ENCODE results near the gene PRKCH. TPM values are rescaled to one million over a fixed set of nuclear protein-coding genes. Genes with fewer than 3 reads are reported as not detected.

Gene PRKCH
- total RNA-seq, 1 donor from 2014 or later: 9.0 TPM

- Mint-ChIP-seq H3K36me3 (no peaks in the 10 kb centered on the region), H3K9me3 (no peaks in the 10 kb centered on the region), H3K4me1 (peaks cover 23% of the 10 kb centered on the region), H3K27me3 (ENCODE audit: low read depth) (no peaks in the 10 kb centered on the region), H3K4me3 (no peak overlapping the region), H3K27ac (peak overlapping the region; percentile 97)
- no peak for TF ChIP-seq CTCF (IDR thresholded peaks at IDR 0.05; ENCODE audit: unreplicated experiment)
- no peak for DNase-seq (ENCODE audit: low spot score in 2 of 2, unreplicated experiment in 2 of 2)
These were observed 264.5 kb downstream of the PRKCH start for GRCh38 chr14:61585598-61586543.

GRCh38 chr14:61586544-61587055 lies 265.2 kb downstream of the PRKCH start:
- Mint-ChIP-seq H3K4me1 (peaks cover 19% of the 10 kb centered on the region), H3K27ac (peak overlapping the region; percentile 97), H3K27me3 (ENCODE audit: low read depth) (no peaks in the 10 kb centered on the region), H3K9me3 (no peaks in the 10 kb centered on the region), H3K4me3 (no peak overlapping the region), H3K36me3 (no peaks in the 10 kb centered on the region)
- TF ChIP-seq CTCF (IDR thresholded peaks at IDR 0.05; ENCODE audit: unreplicated experiment): no peak
- no peak for DNase-seq (ENCODE audit: low spot score in 2 of 2, unreplicated experiment in 2 of 2)

GRCh38 chr14:61587081-61587713 lies 265.8 kb downstream of the PRKCH start:
- Mint-ChIP-seq H3K36me3 (no peaks in the 10 kb centered on the region), H3K27ac (peak overlapping the region; percentile 86), H3K9me3 (peaks cover under 1% of the 10 kb centered on the region), H3K4me1 (peaks cover 13% of the 10 kb centered on the region), H3K4me3 (no peak overlapping the region), H3K27me3 (ENCODE audit: low read depth) (no peaks in the 10 kb centered on the region)
- DNase-seq (ENCODE audit: low spot score in 2 of 2, unreplicated experiment in 2 of 2): no peak
- no peak for TF ChIP-seq CTCF (IDR thresholded peaks at IDR 0.05; ENCODE audit: unreplicated experiment)

- Mint-ChIP-seq H3K4me1 (peaks cover 13% of the 10 kb centered on the region), H3K27ac (no peak overlapping the region)
These were observed 267.1 kb downstream of the PRKCH start for GRCh38 chr14:61588419-61588901.

More at GRCh38 chr14:61588419-61588901, 267.1 kb downstream of the PRKCH start:
- Mint-ChIP-seq H3K4me3 (no peak overlapping the region), H3K9me3 (peaks cover 5% of the 10 kb centered on the region), H3K27me3 (ENCODE audit: low read depth) (no peaks in the 10 kb centered on the region), H3K36me3 (no peaks in the 10 kb centered on the region)
- no peak for DNase-seq (ENCODE audit: low spot score in 2 of 2, unreplicated experiment in 2 of 2)
- TF ChIP-seq CTCF (IDR thresholded peaks at IDR 0.05; ENCODE audit: unreplicated experiment): no peak
